RWPE1 (cell line): ENCODE results near the gene BIRC3.

Experiments used
- CTCF ChIA-PET: fragments of 350-600 bp; sonication (Branson Sonifier 250); formaldehyde crosslinking; extraction: SDS; loops from one replicate; lab custom pipeline; 2021; lab: Yijun Ruan, JAX
- POLR2A ChIA-PET: fragments of 400-600 bp; formaldehyde crosslinking; extraction: SDS; loops from one replicate; lab custom pipeline; 2020; ENCODE audit warnings: antibody characterized with exemption; ENCODE audit not compliant: low non-redundant PET; lab: Yijun Ruan, JAX
- DNase-seq: peaks from one replicate; pipeline ENCODE4 v3.0.0; 2012; ENCODE audit warnings: low spot score
- H3K27ac ChIP-seq: fragments of 450-650 bp; 2 replicates; pipeline ENCODE4 v1.5.1; 2017
- CTCF ChIP-seq: fragments of 450-650 bp; conservative IDR thresholded peaks from 2 replicates; pipeline ENCODE4 v1.5.1; 2017; ENCODE audit warnings: low read depth, mild to moderate bottlenecking

Gene BIRC3

GRCh38 chr11:102341844-102342318, 24.6 kb downstream of the BIRC3 start:
- peak; percentile 78 for TF ChIP-seq CTCF
- CTCF ChIA-PET, result interaction anchor here (0.5 to 1.8 kb wide), 23 partner anchors 8 to 491 kb away, joined by 3 to 15 read pairs (median 4); no protein-coding TSS in a partner anchor
- POLR2A ChIA-PET, result no interaction called here
- H3K27ac ChIP-seq, result no peak overlapping the region
- DNase-seq, result peak; percentile 64

GRCh38 chr11:102343809-102344208, 26.5 kb downstream of the BIRC3 start:
- no peak for DNase-seq
- ChIA-PET CTCF (no interaction called here), POLR2A (no interaction called here)
- H3K27ac ChIP-seq, result no peak overlapping the region
- TF ChIP-seq CTCF, result no peak

- POLR2A ChIA-PET, result no interaction called here
- CTCF ChIA-PET, result interaction anchor here (0.8 kb wide), 1 partner anchor 485 kb away, joined by 3 read pairs; no protein-coding TSS in a partner anchor
- no peak overlapping the region for H3K27ac ChIP-seq
- DNase-seq, result peak; percentile 19
- TF ChIP-seq CTCF, result no peak
Observed at GRCh38 chr11:102345904-102346303, 28.6 kb downstream of the BIRC3 start.

- ChIA-PET CTCF (no interaction called here), POLR2A (no interaction called here)
- TF ChIP-seq CTCF, result no peak
Observed at GRCh38 chr11:102346456-102346747, 29.1 kb downstream of the BIRC3 start.

GRCh38 chr11:102346748-102347461, 29.6 kb downstream of the BIRC3 start, which contains the start of gene BIRC2:
Gene BIRC2, plus strand, starts transcription at chr11:102347214. Its CDS starts 2,641 bp downstream, at chr11:102349855.
- peak within 1 kb of the TSS; percentile 98 for H3K27ac ChIP-seq
- ChIA-PET CTCF (no interaction called here), POLR2A (no interaction called here)
- DNase-seq, result peak; percentile 85
- peak; percentile 84 for TF ChIP-seq CTCF

More at GRCh38 chr11:102346456-102346747, 29.1 kb downstream of the BIRC3 start:
- no peak for DNase-seq
- peak overlapping the region; percentile 98 for H3K27ac ChIP-seq

- ChIA-PET POLR2A (no interaction called here), CTCF (no interaction called here)
- peak; percentile 9 for DNase-seq
- no peak for TF ChIP-seq CTCF
- H3K27ac ChIP-seq, result peak overlapping the region; percentile 98
Observed at GRCh38 chr11:102347462-102348370, 30.4 kb downstream of the BIRC3 start.
